H1 (cell line): ENCODE data around the gene CSGALNACT2. TPM values are rescaled to one million over a fixed set of nuclear protein-coding genes. Genes with fewer than 3 reads are reported as not detected.

Source experiments
- JUN ChIP-seq: IDR thresholded peaks from 2 replicates; pipeline ENCODE4 v1.6.1; 2011; ENCODE audit warnings: low read depth, mild to moderate bottlenecking, improper control_type of control experiment, low read length
- RNF2 ChIP-seq: fragments of 200-900, 300-1000 bp; sonication (generic); IDR thresholded peaks from 2 replicates; pipeline ENCODE4 v1.7.1; 2016; ENCODE audit warnings: borderline replicate concordance, low read depth, mild to moderate bottlenecking, antibody characterized with exemption, low read length; ENCODE audit not compliant: poor library complexity, severe bottlenecking; ENCODE audit errors: missing control alignments
- SAP30 ChIP-seq: fragments of 300-600 bp; sonication (generic); IDR thresholded peaks from 2 replicates; pipeline ENCODE4 v1.7.1; 2012; ENCODE audit warnings: low read length, moderate library complexity, mild to moderate bottlenecking, inconsistent platforms; ENCODE audit not compliant: insufficient read depth, insufficient replicate concordance
- SIN3A ChIP-seq, 2 experiments: IDR thresholded peaks in 1 of 2; conservative IDR thresholded peaks in 1 of 2; 2 replicates each; pipeline ENCODE4 v1.6.1; 2011 to 2012; ENCODE audit warnings: low read length in 2 of 2, improper control_type of control experiment in 1 of 2, low read depth in 1 of 2, mild to moderate bottlenecking in 1 of 2
- SIRT6 ChIP-seq: IDR thresholded peaks from one replicate; pipeline ENCODE4 v1.7.1; 2012; ENCODE audit warnings: low read length, inconsistent platforms
- SP2 ChIP-seq: IDR thresholded peaks from 2 replicates; pipeline ENCODE4 v1.6.1; 2012; ENCODE audit warnings: mild to moderate bottlenecking, low read length, inconsistent platforms
- polyA plus RNA-seq, 7 experiments: library from polyadenylated mRNA; depleted of rRNA in 3 of 7; stranded (reverse) in 5 of 7; unstranded in 2 of 7; fragments of >200 nt in 5 of 7; fragments of 200-250 nt in 2 of 7; gene quantifications; 1 replicate in 5 of 7; 2 replicates in 1 of 7; 4 replicates in 1 of 7; pipeline versions ENCODE4 v1.2.1 to v1.2.3, GENCODE V29; 2011 to 2013; ENCODE audit warnings: missing spikeins in 2 of 7, mixed read lengths in 2 of 7
- total RNA-seq: library from RNA; stranded (reverse); fragmentation: NEBNext Ultra II Directional; extraction: Animal tissue kit (Norgen Biotek cat#: 25700); gene quantifications from 2 replicates; pipeline ENCODE4 v1.2.1, GENCODE V29; 2021

Gene CSGALNACT2
- total and polyA plus RNA-seq, 2 of the 8 experiments (the other 6 are each of a cell fraction or from before 2014, with no cell fraction given), result 2.6 to 5.3 TPM

- no peak for TF ChIP-seq SIN3A (conservative IDR thresholded peaks at IDR 0.05 in 1 of 2, IDR thresholded peaks at IDR 0.05 in 1 of 2; ENCODE audit: low read depth in 1 of 2, low read length in 2 of 2)
- no peak for TF ChIP-seq JUN
- no peak for TF ChIP-seq SP2
- no peak for TF ChIP-seq SIRT6
- TF ChIP-seq RNF2, result no peak
- no peak for TF ChIP-seq SAP30
Measured at GRCh38 chr10:43218206-43218950, 80.1 kb downstream of the CSGALNACT2 start (continued).
